ENCODE data around the gene TPGS2.

- TF ChIP-seq EZH2 (IDR thresholded peaks at IDR 0.05; ENCODE audit: borderline replicate concordance, low read length): no peak
- no peak for TF ChIP-seq CTCF (conservative IDR thresholded peaks at IDR 0.05 in 1 of 2, IDR thresholded peaks at IDR 0.05 in 1 of 2; ENCODE audit: extremely low read depth in 1 of 2, insufficient read depth in 1 of 2, low read depth in 1 of 2, low read length in 2 of 2)
Observed at GRCh38 chr18:36761186-36761698, 67.6 kb downstream of the TPGS2 start.
